ENCODE results near the gene BCKDK. TPM values are rescaled to one million over a fixed set of nuclear protein-coding genes. Genes with fewer than 3 reads are reported as not detected.
"Not testable (repeated sequence)": the region's sequence is repeated elsewhere in the genome, so short reads cannot be mapped to it uniquely, and the experiment has no call there.

The BCKDK gene
- total RNA-seq, 1 experiment from 2014 or later: 42.7 TPM

- no peak for DNase-seq (ENCODE audit: low read depth)
Measured at GRCh38 chr16:31120129-31120528, 11.9 kb downstream of the BCKDK start.

GRCh38 chr16:31125844-31126243 is 17.7 kb downstream of the BCKDK start:
- no peak for DNase-seq (ENCODE audit: low read depth)

- DNase-seq (ENCODE audit: low read depth): no peak
Measured at GRCh38 chr16:31127182-31127581, 19.0 kb downstream of the BCKDK start.

GRCh38 chr16:31128711-31129567 is 20.8 kb downstream of the BCKDK start:
- DNase-seq (ENCODE audit: low read depth): no peak

- no peak for DNase-seq (ENCODE audit: low read depth)
Measured at GRCh38 chr16:31129568-31130335, 21.6 kb downstream of the BCKDK start.

- DNase-seq (ENCODE audit: low read depth): no peak
Measured at GRCh38 chr16:31130336-31130891, 22.2 kb downstream of the BCKDK start.

- no peak for DNase-seq (ENCODE audit: low read depth)
Measured at GRCh38 chr16:31130899-31131298, 22.7 kb downstream of the BCKDK start.

- no peak for DNase-seq (ENCODE audit: low read depth)
Measured at GRCh38 chr16:31131416-31131815, 23.2 kb downstream of the BCKDK start.

GRCh38 chr16:31131841-31132271 is 23.7 kb downstream of the BCKDK start:
- DNase-seq (ENCODE audit: low read depth): no peak

- no peak for DNase-seq (ENCODE audit: low read depth)
Measured at GRCh38 chr16:31132303-31132979, 24.3 kb downstream of the BCKDK start.

- DNase-seq (ENCODE audit: low read depth): no peak
Measured at GRCh38 chr16:31133046-31133501, 24.9 kb downstream of the BCKDK start.

- DNase-seq (ENCODE audit: low read depth): no peak
Measured at GRCh38 chr16:31134091-31134571, 25.9 kb downstream of the BCKDK start.

GRCh38 chr16:31134625-31135534 is 26.7 kb downstream of the BCKDK start:
- no peak for DNase-seq (ENCODE audit: low read depth)

GRCh38 chr16:31135535-31136286 is 27.5 kb downstream of the BCKDK start, which contains the start of gene PRSS8:
Gene PRSS8 (minus strand): TSS chr16:31135727. CDS start chr16:31135498, 229 bp downstream.
- no peak for DNase-seq (ENCODE audit: low read depth)

- DNase-seq (ENCODE audit: low read depth): no peak
Measured at GRCh38 chr16:31136287-31136662, 28.1 kb downstream of the BCKDK start.

- DNase-seq (ENCODE audit: low read depth): not testable (repeated sequence)
Measured at GRCh38 chr16:31136822-31137499, 28.8 kb downstream of the BCKDK start.

GRCh38 chr16:31138621-31139578 is 30.7 kb downstream of the BCKDK start:
- peak; percentile 28 for DNase-seq (ENCODE audit: low read depth)

GRCh38 chr16:31141071-31141469 is 32.9 kb downstream of the BCKDK start:
- not testable (repeated sequence) for DNase-seq (ENCODE audit: low read depth)
